B cell (primary cell): ENCODE measurements around the gene TLR9. TPM values are rescaled to one million over a fixed set of nuclear protein-coding genes. Genes with fewer than 3 reads are reported as not detected.

Experiments used
- ATAC-seq: fragments of 200-7000 bp; cut with Tn5 transposase; one replicate; pipeline ENCODE4 v1.10.0; 2021; ENCODE audit warnings: low read depth, mild to moderate bottlenecking, moderate number of reproducible peaks, moderate library complexity
- CTCF ChIA-PET: fragments of 350-600 bp; sonication (Branson Sonifier 250); formaldehyde crosslinking; loops from one replicate; lab custom pipeline; 2021; ENCODE audit warnings: antibody characterized with exemption, inconsistent platforms; lab: Charles Lee
- POLR2A ChIA-PET: fragments of 350-600 bp; sonication (Branson Sonifier 250); formaldehyde crosslinking; loops from one replicate; lab custom pipeline; 2021; ENCODE audit warnings: antibody characterized with exemption; lab: Charles Lee
- DNase-seq: peaks from one replicate; pipeline ENCODE4 v3.0.0; 2013
- H2AFZ ChIP-seq: 2 replicates; pipeline ENCODE4 v1.6.1; 2012; ENCODE audit warnings: mild to moderate bottlenecking, low read depth, low read length; ENCODE audit not compliant: insufficient read depth, poor library complexity, severe bottlenecking
- H3K27ac ChIP-seq, 2 donors: 1 replicate in 1 of 2; 2 replicates in 1 of 2; pipeline ENCODE4 v1.5.1; 2012 to 2013; ENCODE audit warnings: low read length in 2 of 2, mild to moderate bottlenecking in 2 of 2, moderate library complexity in 1 of 2
- H3K27me3 ChIP-seq, 4 experiments: fragments of 200-600 bp in 1 of 4; sonication (generic) in 1 of 4; replicated peaks in 1 of 4; 1 replicate in 2 of 4; 2 replicates in 2 of 4; pipeline versions ENCODE4 v1.6.1 to v1.7.0; 2013 to 2016; ENCODE audit warnings: low read length in 3 of 4, mild to moderate bottlenecking in 2 of 4, mixed read lengths in 1 of 4, moderate library complexity in 1 of 4; ENCODE audit not compliant: insufficient read depth in 4 of 4, control insufficient read depth in 3 of 4; ENCODE audit errors: control extremely low read depth in 1 of 4
- H3K36me3 ChIP-seq, 2 experiments: replicated peaks in 1 of 2; 1 replicate in 1 of 2; 2 replicates in 1 of 2; pipeline versions ENCODE4 v1.6.1 to v1.7.1; 2013; ENCODE audit warnings: low read length in 1 of 2; ENCODE audit not compliant: insufficient read depth in 2 of 2, control insufficient read depth in 1 of 2; ENCODE audit errors: control extremely low read depth in 1 of 2, extremely low read depth in 1 of 2
- H3K4me1 ChIP-seq, 2 donors: fragments of 200-600 bp in 1 of 2; sonication (generic) in 1 of 2; 1 replicate in 1 of 2; 2 replicates in 1 of 2; pipeline versions ENCODE4 v1.5.1 to v1.6.1; 2013 to 2017; ENCODE audit warnings: low read length in 2 of 2; ENCODE audit not compliant: control insufficient read depth in 2 of 2, insufficient read depth in 2 of 2
- H3K4me2 ChIP-seq: replicated peaks from 2 replicates; pipeline ENCODE3; 2012; ENCODE audit warnings: mild to moderate bottlenecking, low read depth, low read length; ENCODE audit not compliant: poor library complexity, severe bottlenecking
- H3K4me3 ChIP-seq, 5 experiments: fragments of 200-600 bp in 1 of 5; sonication (generic) in 1 of 5; 1 replicate in 3 of 5; 2 replicates in 2 of 5; pipeline versions ENCODE4 v1.5.1 to v1.7.0; 2011 to 2016; ENCODE audit warnings: low read length in 4 of 5, mild to moderate bottlenecking in 4 of 5, low read depth in 2 of 5, control low read depth in 1 of 5, moderate library complexity in 1 of 5; ENCODE audit not compliant: insufficient read depth in 1 of 5; ENCODE audit errors: control extremely low read depth in 1 of 5, extremely low read depth in 1 of 5
- H3K79me2 ChIP-seq: fragments of 200-600 bp; sonication (generic); one replicate; pipeline ENCODE4 v1.6.0; 2016; ENCODE audit warnings: low read length; ENCODE audit not compliant: control insufficient read depth, insufficient read depth
- H3K9ac ChIP-seq: fragments of 200-600 bp; sonication (generic); 2 replicates; pipeline ENCODE4 v1.6.1; 2017; ENCODE audit warnings: mild to moderate bottlenecking, low read length, moderate library complexity
- H3K9me3 ChIP-seq, 3 donors: one replicate each; pipeline versions ENCODE4 v1.6.1 to v1.7.1; 2013; ENCODE audit warnings: low read length in 2 of 3; ENCODE audit not compliant: control insufficient read depth in 2 of 3, insufficient read depth in 1 of 3; ENCODE audit errors: control extremely low read depth in 1 of 3
- H4K20me1 ChIP-seq: 2 replicates; pipeline ENCODE4 v1.6.0; 2012; ENCODE audit warnings: mild to moderate bottlenecking, low read length; ENCODE audit not compliant: insufficient read depth, control insufficient read depth, poor library complexity, severe bottlenecking
- H3K27ac Mint-ChIP-seq: one replicate; pipeline ENCODE4 v1.8.0; 2021; ENCODE audit warnings: mixed read lengths
- H3K27me3 Mint-ChIP-seq: one replicate; pipeline ENCODE4 v1.8.0; 2021; ENCODE audit warnings: mixed read lengths
- H3K4me1 Mint-ChIP-seq: one replicate; pipeline ENCODE4 v1.8.0; 2021; ENCODE audit warnings: mixed read lengths
- H3K4me3 Mint-ChIP-seq: one replicate; pipeline ENCODE4 v1.8.0; 2021; ENCODE audit warnings: mixed read lengths
- H3K9me3 Mint-ChIP-seq: one replicate; pipeline ENCODE4 v1.8.0; 2022; ENCODE audit warnings: mixed read lengths; ENCODE audit not compliant: insufficient read depth
- CTCF ChIP-seq: fragments of 200-600 bp; IDR thresholded peaks from one replicate; pipeline ENCODE4 v1.8.0; 2022; ENCODE audit warnings: antibody characterized with exemption, mild to moderate bottlenecking
- EZH2 ChIP-seq: IDR thresholded peaks from 2 replicates; pipeline ENCODE4 v1.6.1; 2012; ENCODE audit warnings: borderline replicate concordance, low read depth, mild to moderate bottlenecking, moderate library complexity, low read length; ENCODE audit not compliant: insufficient read depth, poor library complexity, severe bottlenecking
- WGBS: methylation state at CpG from one replicate; pipeline ENCODE4 v1.1.5; 2013; ENCODE audit warnings: missing lambda C conversion rate; ENCODE audit not compliant: insufficient coverage; 5-methylcytosine and 5-hydroxymethylcytosine counted together
- intact Hi-C: fragments of 100-400 bp; cut with micrococcal nuclease; formaldehyde crosslinking; loops from one replicate; pipeline ENCODE4 v1.10.0; 2022
- polyA plus RNA-seq: library from polyadenylated mRNA; depleted of rRNA; stranded (reverse); fragments of >200 nt; gene quantifications from 2 replicates; pipeline ENCODE4 v1.2.3, GENCODE V29; 2012
- total RNA-seq, 2 donors: library from RNA; stranded (reverse); fragments of 120-200 nt in 1 of 2; gene quantifications; 1 replicate in 1 of 2; 2 replicates in 1 of 2; pipeline versions ENCODE4 v1.2.3 to v1.2.4, GENCODE V29; 2013 to 2022

Gene TLR9
- total and polyA plus RNA-seq, 2 donors (not counting 1 experiment from before 2014, with no cell fraction given) = 3.7 to 21.0 TPM

GRCh38 chr3:52202384-52203077 is 22.9 kb downstream of the TLR9 start:
- H4K20me1 ChIP-seq = no peaks in the 10 kb centered on the region
- Mint-ChIP-seq H3K9me3 (no peaks in the 10 kb centered on the region), H3K4me3 (no peak overlapping the region), H3K27ac (no peak overlapping the region), H3K4me1 (peaks cover 34% of the 10 kb centered on the region), H3K27me3 (no peaks in the 10 kb centered on the region)
- intact Hi-C loops = no loop called here
- ChIA-PET CTCF (interaction anchor here (1.2 kb wide), 1 partner anchor 10 kb away, joined by 3 read pairs; no protein-coding TSS in a partner anchor), POLR2A (no interaction called here)
- H3K9ac ChIP-seq = no peak overlapping the region
- no peak overlapping the region for H2AFZ ChIP-seq
- peaks cover 18 to 52% of the 10 kb centered on the region in 2 experiments for H3K36me3 ChIP-seq
- TF ChIP-seq EZH2 (no peak), CTCF (no peak)
- DNase-seq (no peak), ATAC-seq (no peak)
- no peak overlapping the region for H3K4me2 ChIP-seq
- H3K27me3 ChIP-seq = no peaks in the 10 kb centered on the region
- H3K4me3 ChIP-seq = no peak overlapping the region
- 87% methylated on average over 2 of the region's 4 CpGs for WGBS
- H3K4me1 ChIP-seq = peaks cover 16 to 25% of the 10 kb centered on the region in 2 donors
- no peaks in the 10 kb centered on the region for H3K9me3 ChIP-seq
- H3K27ac ChIP-seq = no peak overlapping the region
- H3K79me2 ChIP-seq = peaks cover 25% of the 10 kb centered on the region

GRCh38 chr3:52200981-52201679 is 24.3 kb downstream of the TLR9 start:
- H3K36me3 ChIP-seq = peaks cover 18 to 46% of the 10 kb centered on the region in 2 experiments
- Mint-ChIP-seq H3K4me3 (no peak overlapping the region), H3K9me3 (no peaks in the 10 kb centered on the region), H3K27ac (no peak overlapping the region), H3K27me3 (no peaks in the 10 kb centered on the region), H3K4me1 (peaks cover 42% of the 10 kb centered on the region)
- no peaks in the 10 kb centered on the region for H3K27me3 ChIP-seq
- DNase-seq (no peak), ATAC-seq (no peak)
- H2AFZ ChIP-seq = no peak overlapping the region
- POLR2A ChIA-PET = no interaction called here
- H3K4me3 ChIP-seq = no peak overlapping the region
- 80% methylated on average over 2 of the region's 5 CpGs for WGBS
- H3K9me3 ChIP-seq = no peaks in the 10 kb centered on the region
- H3K4me2 ChIP-seq = no peak overlapping the region
- peaks cover 26% of the 10 kb centered on the region for H3K79me2 ChIP-seq
- intact Hi-C loops = no loop called here
- no peak for TF ChIP-seq EZH2
- no peak for TF ChIP-seq CTCF
- H3K4me1 ChIP-seq = peaks cover 19 to 33% of the 10 kb centered on the region in 2 donors
- no peaks in the 10 kb centered on the region for H4K20me1 ChIP-seq
- H3K27ac ChIP-seq = no peak overlapping the region
- no peak overlapping the region for H3K9ac ChIP-seq
- CTCF ChIA-PET = interaction anchor here (1.4 to 1.7 kb wide), 3 partner anchors 16 to 138 kb away, joined by 5 to 7 read pairs (median 6); no protein-coding TSS in a partner anchor
